ENCODE results near the gene RNASE13.
"Not testable (repeated sequence)": the region's sequence is repeated elsewhere in the genome, so short reads cannot be mapped to it uniquely, and the experiment has no call there.

The RNASE13 gene

GRCh38 chr14:20989471-20989786 lies 45.2 kb downstream of the RNASE13 start:
- H3K27ac ChIP-seq, result peak overlapping the region; percentile 82 to 89
- DNase-seq (ENCODE audit: low spot score), result no peak
- no peak for TF ChIP-seq CTCF (IDR thresholded peaks at IDR 0.05)
- peak overlapping the region; percentile 79 for H3K4me3 ChIP-seq

- peak overlapping the region; percentile 79 for H3K4me3 ChIP-seq
- DNase-seq (ENCODE audit: low spot score), result no peak
- no peak for TF ChIP-seq CTCF (IDR thresholded peaks at IDR 0.05)
- peak overlapping the region; percentile 82 to 89 for H3K27ac ChIP-seq
These were observed 45.7 kb downstream of the RNASE13 start for GRCh38 chr14:20988717-20989470.

- Histone ChIP-seq H3K27ac (peak overlapping the region; percentile 39 to 79), H3K4me3 (no peak overlapping the region)
- no peak for DNase-seq (ENCODE audit: low spot score)
- no peak for TF ChIP-seq CTCF (IDR thresholded peaks at IDR 0.05)
These were observed 47.8 kb downstream of the RNASE13 start for GRCh38 chr14:20986811-20987210.

GRCh38 chr14:20985650-20986049 lies 49.0 kb downstream of the RNASE13 start:
- not testable (repeated sequence) for H3K27ac ChIP-seq; H3K4me3 ChIP-seq; DNase-seq (ENCODE audit: low spot score)
